G401.6 (cell line): ENCODE results near the gene RALBP1.

Source experiments
- FAIRE-seq: peaks from 2 replicates; lab custom pipeline; 2012; peaks lifted over from hg19 to GRCh38; lab: Jason Lieb, UNC

Gene RALBP1

GRCh38 chr18:9513971-9514512, 38.7 kb downstream of the RALBP1 start:
- FAIRE-seq = no peak

GRCh38 chr18:9516437-9517064, 41.2 kb downstream of the RALBP1 start:
- peak; percentile 79 for FAIRE-seq

- no peak for FAIRE-seq
Measured at GRCh38 chr18:9517869-9518268, 42.6 kb downstream of the RALBP1 start.

- FAIRE-seq = no peak
Measured at GRCh38 chr18:9519399-9519798, 44.1 kb downstream of the RALBP1 start.

GRCh38 chr18:9520666-9521065, 45.4 kb downstream of the RALBP1 start:
- FAIRE-seq = no peak

- no peak for FAIRE-seq
Measured at GRCh38 chr18:9521770-9522169, 46.5 kb downstream of the RALBP1 start.

GRCh38 chr18:9522952-9523351, 47.6 kb downstream of the RALBP1 start:
- no peak for FAIRE-seq

- FAIRE-seq = no peak
Measured at GRCh38 chr18:9526458-9526857, 51.1 kb downstream of the RALBP1 start.

GRCh38 chr18:9530226-9531009, 55.1 kb downstream of the RALBP1 start:
- no peak for FAIRE-seq

GRCh38 chr18:9531791-9532410, 56.6 kb downstream of the RALBP1 start:
- no peak for FAIRE-seq

GRCh38 chr18:9534844-9535243, 59.5 kb downstream of the RALBP1 start:
- FAIRE-seq = no peak

GRCh38 chr18:9535430-9535991, 60.2 kb downstream of the RALBP1 start:
- FAIRE-seq = no peak

GRCh38 chr18:9536354-9537152, 61.2 kb downstream of the RALBP1 start:
- no peak for FAIRE-seq

GRCh38 chr18:9537677-9538076, 62.4 kb downstream of the RALBP1 start:
- no peak for FAIRE-seq

GRCh38 chr18:9539283-9539682, 64.0 kb downstream of the RALBP1 start:
- FAIRE-seq = no peak

- FAIRE-seq = no peak
Measured at GRCh38 chr18:9539938-9540337, 64.6 kb downstream of the RALBP1 start.

- FAIRE-seq = no peak
Measured at GRCh38 chr18:9542924-9543323, 67.6 kb downstream of the RALBP1 start.

GRCh38 chr18:9545029-9545428, 69.7 kb downstream of the RALBP1 start:
- no peak for FAIRE-seq

GRCh38 chr18:9546468-9546867, 71.2 kb downstream of the RALBP1 start:
- FAIRE-seq = no peak

- no peak for FAIRE-seq
Measured at GRCh38 chr18:9547782-9548181, 72.5 kb downstream of the RALBP1 start.

- FAIRE-seq = no peak
Measured at GRCh38 chr18:9549405-9549804, 74.1 kb downstream of the RALBP1 start.

- no peak for FAIRE-seq
Measured at GRCh38 chr18:9550429-9550828, 75.1 kb downstream of the RALBP1 start.
